NCI-H1417 treated with DMSO at 0.1 percent for 48 hours (cell line): Measurements from ENCODE around the gene CCT5.
"Not testable (repeated sequence)": the region's sequence is repeated elsewhere in the genome, so short reads cannot be mapped to it uniquely, and the experiment has no call there.

Experiments
- DNase-seq: peaks from one replicate; lab custom pipeline; 2025; lab: John Stamatoyannopoulos, UW

The CCT5 gene

DNA sequence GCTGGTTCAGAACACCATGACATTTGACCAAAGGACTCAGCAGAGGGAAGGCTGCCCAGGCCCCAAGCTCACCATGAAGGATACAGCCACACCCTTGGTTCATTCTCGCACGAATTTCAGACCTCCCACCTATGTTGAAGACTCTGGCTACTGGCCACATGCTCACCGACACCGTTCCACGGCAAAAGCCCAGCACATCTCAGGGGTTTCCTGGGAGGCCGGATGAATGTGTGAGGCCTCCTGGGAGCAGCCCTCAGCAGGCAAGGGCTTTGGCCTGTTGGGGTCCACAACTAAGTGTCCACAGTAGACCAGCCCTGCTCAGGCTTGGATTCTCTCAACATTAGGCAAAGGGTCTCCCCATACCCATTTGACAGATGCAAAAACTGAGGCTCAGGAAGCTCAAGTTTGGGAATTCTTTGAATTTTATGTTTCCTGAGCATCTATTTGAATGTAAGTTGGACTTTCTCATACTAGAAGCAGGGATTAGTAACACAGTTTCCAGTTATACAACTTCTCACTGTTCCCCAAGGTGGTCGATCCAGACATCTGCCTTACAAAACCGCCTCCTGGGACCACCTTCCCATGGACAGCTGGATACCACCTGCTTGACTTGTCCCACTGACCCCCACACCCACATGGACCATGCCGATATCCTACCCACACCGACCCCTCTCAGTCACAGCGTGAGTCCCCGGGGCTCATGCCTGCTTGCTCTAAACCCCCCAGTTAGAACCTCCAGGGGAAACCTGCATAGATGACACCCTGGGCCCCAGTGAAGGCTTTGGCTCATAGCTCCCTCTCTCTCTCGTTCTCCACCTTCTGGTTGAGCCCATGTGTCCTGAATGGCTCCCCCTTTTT lies 27.9 kb downstream of the CCT5 start:
- DNase-seq: no peak

GRCh38 chr5:10278658-10279279 lies 28.7 kb downstream of the CCT5 start:
- no peak for DNase-seq

GRCh38 chr5:10279328-10279727 lies 29.2 kb downstream of the CCT5 start:
- no peak for DNase-seq

GRCh38 chr5:10279925-10280720 lies 30.0 kb downstream of the CCT5 start:
- DNase-seq: no peak

- peak; percentile 84 for DNase-seq
Measured at GRCh38 chr5:10283927-10284635, 34.0 kb downstream of the CCT5 start.

- DNase-seq: not testable (repeated sequence)
Measured at GRCh38 chr5:10285362-10285761, 35.3 kb downstream of the CCT5 start.

- no peak for DNase-seq
Measured at GRCh38 chr5:10286162-10286861, 36.2 kb downstream of the CCT5 start.

DNA sequence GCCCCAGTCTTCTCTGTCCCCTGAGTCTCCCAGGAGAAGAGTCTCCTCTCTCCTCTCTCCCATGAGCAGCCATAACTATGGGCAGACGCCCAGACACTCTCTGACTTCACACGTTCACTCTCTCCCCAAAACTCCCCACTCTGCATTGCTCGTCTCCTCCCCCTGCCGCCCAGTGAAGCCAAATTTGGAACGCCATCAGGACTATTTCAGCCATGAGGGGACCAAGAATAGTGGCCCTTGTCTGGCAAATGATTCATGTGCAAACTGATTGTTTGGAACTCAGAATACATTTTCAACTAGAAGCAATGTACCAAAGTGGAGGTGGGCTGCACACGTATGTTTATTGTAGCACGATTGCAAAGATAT lies 36.8 kb downstream of the CCT5 start:
- no peak for DNase-seq

- peak; percentile 88 for DNase-seq
Measured at GRCh38 chr5:10288592-10289219, 38.6 kb downstream of the CCT5 start.

GRCh38 chr5:10289353-10289752 lies 39.3 kb downstream of the CCT5 start:
- no peak for DNase-seq

DNA sequence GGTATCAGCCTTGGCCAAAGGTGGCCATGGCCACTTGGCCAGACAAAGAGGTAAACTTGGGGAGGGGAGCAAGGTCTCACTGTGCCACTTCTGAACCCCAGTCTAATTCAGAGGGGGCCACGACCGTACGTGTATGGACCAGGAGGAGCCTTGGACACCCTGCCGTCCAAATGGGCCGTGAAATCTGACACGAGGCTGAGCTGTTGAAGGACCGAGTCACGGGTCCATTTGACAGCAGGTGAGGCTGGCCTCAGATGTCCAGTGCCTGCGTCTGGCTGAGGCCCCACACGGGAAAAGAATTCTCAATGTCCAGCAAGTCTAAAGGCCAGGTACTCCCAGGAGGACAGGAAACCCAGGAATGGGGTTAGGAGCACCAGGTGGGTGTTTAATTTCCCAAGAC lies 39.9 kb downstream of the CCT5 start:
- DNase-seq: no peak

DNA sequence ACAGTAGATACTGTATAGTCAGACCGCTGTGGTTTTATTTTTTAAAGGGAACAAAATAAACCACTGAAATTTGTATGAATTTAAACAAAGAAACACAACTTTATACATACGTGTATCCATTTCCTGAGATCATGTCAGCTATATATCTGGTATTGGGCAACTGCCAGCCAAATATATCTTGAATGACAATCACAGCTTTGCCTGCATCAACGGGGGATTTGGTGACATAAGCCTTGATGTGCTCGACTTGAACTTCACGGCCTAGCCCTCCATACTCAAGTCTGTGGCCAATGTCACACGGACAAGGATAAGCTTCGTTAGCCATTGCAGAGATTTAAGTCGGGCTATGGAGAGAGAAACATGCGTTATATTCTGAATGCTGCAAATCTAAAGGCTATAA lies 40.4 kb downstream of the CCT5 start:
- no peak for DNase-seq

DNA sequence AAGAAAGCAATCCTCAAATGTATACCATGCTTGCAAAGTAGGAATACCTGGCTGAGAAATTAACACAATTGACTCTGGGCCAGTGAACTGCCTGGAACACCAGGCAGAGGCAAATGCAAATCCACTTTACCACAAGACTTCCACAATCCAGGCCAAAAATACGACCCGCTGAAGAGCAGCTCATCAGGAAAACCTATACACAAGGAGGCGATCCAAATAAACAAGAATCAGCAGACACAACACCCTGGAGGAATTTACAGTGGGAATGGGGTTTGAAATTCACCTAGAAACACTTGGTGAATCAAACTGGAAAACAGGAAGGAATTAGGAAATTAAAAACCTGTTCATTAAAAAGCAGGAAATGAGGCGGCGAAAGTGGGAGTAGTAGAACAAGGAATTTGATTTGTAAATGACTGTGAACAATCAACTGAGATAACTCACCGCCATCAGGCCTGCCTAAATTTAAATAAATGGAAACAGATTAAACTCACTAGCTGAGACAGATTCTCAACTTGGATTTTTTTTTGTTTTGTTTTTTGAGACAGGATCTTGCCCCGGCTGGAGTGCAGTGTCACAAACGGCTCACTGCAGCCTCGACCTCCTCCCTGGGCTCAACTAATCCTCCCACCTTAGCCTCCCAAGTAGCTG lies 41.7 kb downstream of the CCT5 start:
- no peak for DNase-seq

DNA sequence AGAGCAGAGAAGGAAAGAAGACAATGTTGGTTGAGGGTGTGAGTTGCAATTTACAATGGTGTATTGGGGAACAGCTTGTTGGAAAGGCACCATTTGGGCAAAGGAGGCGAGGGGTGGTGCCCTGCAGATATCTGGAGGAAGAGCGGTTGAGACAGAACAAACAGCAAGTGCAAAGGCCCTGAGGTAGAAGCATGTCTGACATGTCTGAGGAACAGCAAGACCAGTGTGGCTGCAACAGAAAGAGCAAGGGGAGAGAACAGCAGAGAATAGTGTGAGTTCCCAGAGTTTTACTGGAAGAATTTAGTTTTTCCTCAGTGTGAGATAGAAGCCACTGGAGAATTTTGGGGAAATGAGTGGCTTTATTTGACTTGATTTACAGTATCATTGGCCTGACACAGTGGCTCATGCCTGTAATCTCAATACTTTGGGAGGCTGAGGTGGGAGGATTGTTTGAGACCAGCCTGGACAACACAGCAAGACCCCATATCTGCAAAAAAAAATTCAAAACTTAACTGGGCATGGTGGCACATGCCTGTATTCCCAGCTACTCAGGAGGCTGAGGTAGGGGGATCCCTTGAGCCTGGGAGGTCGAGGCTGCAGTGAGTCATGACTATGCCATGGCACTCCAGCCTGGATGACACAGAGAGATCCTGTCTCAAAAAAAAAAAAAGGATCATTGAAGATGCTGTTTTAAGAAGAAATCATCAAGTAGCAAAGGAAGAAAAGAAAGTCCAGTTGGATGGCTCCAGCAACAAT lies 44.0 kb downstream of the CCT5 start:
- no peak for DNase-seq

DNA sequence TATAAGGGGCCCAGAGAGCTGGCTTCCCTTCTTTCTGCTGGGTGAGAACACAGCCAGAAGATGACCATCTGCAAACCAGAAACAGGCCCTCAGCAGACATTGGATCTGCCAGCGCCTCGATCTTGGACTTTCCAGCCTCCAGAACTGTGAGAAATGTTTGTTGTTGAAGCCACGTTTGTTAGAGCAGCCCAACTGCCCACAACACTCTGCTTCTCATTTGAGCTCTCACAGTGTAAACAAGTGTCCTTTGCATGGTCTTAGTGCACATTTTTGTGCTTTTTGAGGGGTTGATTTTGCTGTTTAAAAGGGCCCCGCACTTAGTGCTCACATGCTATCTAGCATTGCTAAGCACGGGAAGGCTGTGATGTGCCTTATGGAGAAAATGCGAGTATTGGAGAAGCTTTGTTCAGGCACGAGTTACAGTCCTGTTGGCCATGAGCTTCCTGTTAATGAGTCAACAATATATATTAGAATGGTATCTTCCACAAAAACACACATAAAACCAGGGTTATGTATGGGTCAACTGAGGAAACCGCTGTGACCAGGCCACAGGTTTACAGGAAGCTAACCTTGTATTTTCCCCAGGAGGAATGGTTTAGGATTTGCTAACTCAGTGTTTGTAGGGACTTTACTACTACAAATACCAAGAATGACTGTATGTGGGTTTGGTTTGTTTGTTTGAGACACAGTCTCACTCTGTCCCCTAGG lies 45.7 kb downstream of the CCT5 start:
- DNase-seq: no peak

- no peak for DNase-seq
Measured at GRCh38 chr5:10297646-10298204, 47.6 kb downstream of the CCT5 start.

- no peak for DNase-seq
Measured at GRCh38 chr5:10300246-10300645, 50.2 kb downstream of the CCT5 start.

DNA sequence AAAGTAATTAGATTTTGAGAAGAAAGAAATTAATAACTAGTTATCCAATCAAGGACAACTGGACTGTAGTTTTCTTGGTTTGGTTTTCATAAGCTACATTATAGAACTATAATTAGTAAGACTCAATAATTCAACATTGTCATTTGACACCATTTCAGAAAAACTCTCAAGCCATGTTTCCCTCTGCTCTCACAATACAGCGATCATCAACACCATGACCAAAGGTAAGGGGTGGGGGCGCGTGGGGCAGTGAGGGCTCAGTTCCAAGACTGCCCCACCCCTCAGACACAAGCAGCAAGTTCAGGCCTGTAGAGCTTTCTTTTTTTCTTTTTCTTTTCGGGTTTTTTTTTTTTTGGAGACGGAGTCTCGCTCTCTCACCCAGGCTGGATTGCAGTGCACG lies 51.2 kb downstream of the CCT5 start:
- DNase-seq: no peak
